Motor neuron (in vitro differentiated cells): ENCODE results near the gene SCAMP3. TPM values are rescaled to one million over a fixed set of nuclear protein-coding genes. Genes with fewer than 3 reads are reported as not detected.

Experiments
- ATAC-seq, 8 experiments: fragments of 200-7000 bp; cut with Tn5 transposase; replicated peaks in 6 of 8; 2 replicates each; pipeline ENCODE4 v1.8.0; 2021; ENCODE audit warnings: mild to moderate bottlenecking in 8 of 8, moderate library complexity in 8 of 8
- H3K27ac ChIP-seq, 2 donors: fragments of 250-450 bp; sonication (Bioruptor Pico); 2 replicates each; pipeline ENCODE4 v1.9.0; 2021; ENCODE audit warnings: antibody characterized with exemption in 2 of 2, mild to moderate bottlenecking in 2 of 2, moderate library complexity in 1 of 2
- H3K4me1 ChIP-seq, 2 donors: fragments of 250-450 bp; sonication (Bioruptor Pico); replicated peaks in 1 of 2; 2 replicates each; pipeline ENCODE4 v1.6.1; 2021; ENCODE audit warnings: antibody characterized with exemption in 2 of 2, mild to moderate bottlenecking in 2 of 2, moderate library complexity in 1 of 2
- H3K4me3 ChIP-seq, 5 donors: fragments of 250-450 bp; sonication (Bioruptor Pico); 2 replicates each; pipeline ENCODE4 v1.9.0; 2021; ENCODE audit warnings: antibody characterized with exemption in 5 of 5, mild to moderate bottlenecking in 5 of 5, moderate library complexity in 4 of 5
- WGBS, 10 experiments: fragments of 450-650 bp; shearing (Covaris generic); methylation state at CpG; one replicate each; pipeline ENCODE4 v1.0.0; 2022; 5-methylcytosine and 5-hydroxymethylcytosine counted together
- in situ Hi-C, 9 experiments: fragments of 400-800 bp; cut with MboI; loops; one replicate each; pipeline ENCODE4 v1.15.0; 2021; ENCODE audit warnings: low sequenced_read_pairs in 9 of 9, low pct_unique_long_range_greater_than_20kb in 2 of 9; ENCODE audit not compliant: unreplicated experiment in 9 of 9
- total RNA-seq, 8 experiments: library from RNA; unstranded; fragments of 300-600 nt; gene quantifications; 2 replicates each; pipeline versions ENCODE4 v1.2.3 to v1.2.4, GENCODE V29; 2022

SCAMP3 gene
- total RNA-seq, 8 experiments from 2014 or later, result 52.0 to 115 (median 80.0) TPM

DNA sequence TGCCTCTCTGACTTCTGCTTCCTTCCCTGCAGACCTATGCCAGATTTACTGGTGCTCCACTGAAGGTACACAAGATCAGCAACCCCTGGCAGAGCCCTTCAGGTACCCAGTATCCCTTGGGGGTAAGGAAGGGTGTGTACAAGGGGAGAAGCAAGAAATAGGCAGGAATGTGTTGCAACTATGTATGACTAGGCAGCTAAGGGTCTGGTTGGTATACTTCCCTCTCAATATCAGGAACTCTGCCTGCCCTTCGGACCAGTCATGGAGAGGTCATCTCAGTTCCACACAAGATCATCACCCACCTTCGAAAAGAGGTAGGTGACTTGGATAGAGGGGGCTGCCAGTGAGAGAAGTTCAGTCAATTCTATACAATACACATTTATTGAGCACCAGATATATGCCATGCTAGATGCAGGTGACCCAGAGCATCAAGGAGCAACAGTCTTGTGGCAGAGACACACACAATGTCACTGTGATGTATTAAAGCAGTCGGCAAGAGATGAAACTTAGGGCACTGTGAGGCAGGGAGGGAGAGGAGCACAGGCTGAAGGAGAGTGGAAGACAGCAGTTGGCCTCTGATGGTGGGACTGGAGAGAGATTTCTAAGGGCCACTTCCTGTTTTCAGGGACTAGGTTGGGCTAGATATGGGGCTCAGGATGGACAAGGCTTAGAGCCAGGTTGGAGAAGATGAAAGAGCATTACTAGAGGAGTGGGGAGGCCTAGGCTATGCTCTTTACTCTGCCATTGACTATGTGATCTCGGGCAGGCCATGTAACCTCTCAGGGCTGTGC, 51.7 kb downstream of the SCAMP3 start:
- no peak overlapping the region for H3K4me3 ChIP-seq
- ATAC-seq, result no peak
- in situ Hi-C loops, result no loop called here
- H3K4me1 ChIP-seq, result peaks cover 13 to 27% of the 10 kb centered on the region in 2 donors
- 60 to 100% (median 81%) methylated on average over 1 to 4 of the region's 4 CpGs; no CpG with 5 or more reads in 5 of the 10 experiments for WGBS, 10 experiments
- H3K27ac ChIP-seq, result no peak overlapping the region

DNA sequence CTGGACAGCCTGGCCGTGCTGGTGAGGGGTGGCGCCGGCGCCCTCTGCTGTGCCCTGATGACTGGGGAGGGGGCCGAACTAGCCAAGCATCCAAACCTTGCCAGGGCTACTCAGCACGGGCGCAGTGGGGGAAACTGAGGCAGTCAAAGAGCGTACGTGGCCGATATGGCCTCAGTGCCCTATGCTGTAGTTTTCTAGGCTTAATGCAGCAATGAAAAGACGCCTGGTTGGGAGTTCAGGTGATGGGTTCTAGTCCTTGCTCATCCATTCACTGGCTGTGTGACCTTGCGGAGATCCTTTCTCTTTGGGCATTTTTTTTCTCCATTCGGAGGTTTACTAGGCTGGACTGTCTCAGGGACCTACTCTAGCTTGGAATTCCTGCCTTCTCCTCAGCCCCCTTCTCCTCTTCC, 52.8 kb downstream of the SCAMP3 start:
- Histone ChIP-seq H3K27ac (peak overlapping the region; percentile 98), H3K4me3 (peak overlapping the region; percentile 55 to 85 (median 62)), H3K4me1 (peaks cover 14 to 27% of the 10 kb centered on the region in 2 donors)
- WGBS, 10 experiments, result 0 to 17% (median 4%) methylated on average over 1 to 10 of the region's 13 CpGs; no CpG with 5 or more reads in 1 of the 10 experiments
- ATAC-seq, result no peak
- in situ Hi-C loops, result no loop called here

DNA sequence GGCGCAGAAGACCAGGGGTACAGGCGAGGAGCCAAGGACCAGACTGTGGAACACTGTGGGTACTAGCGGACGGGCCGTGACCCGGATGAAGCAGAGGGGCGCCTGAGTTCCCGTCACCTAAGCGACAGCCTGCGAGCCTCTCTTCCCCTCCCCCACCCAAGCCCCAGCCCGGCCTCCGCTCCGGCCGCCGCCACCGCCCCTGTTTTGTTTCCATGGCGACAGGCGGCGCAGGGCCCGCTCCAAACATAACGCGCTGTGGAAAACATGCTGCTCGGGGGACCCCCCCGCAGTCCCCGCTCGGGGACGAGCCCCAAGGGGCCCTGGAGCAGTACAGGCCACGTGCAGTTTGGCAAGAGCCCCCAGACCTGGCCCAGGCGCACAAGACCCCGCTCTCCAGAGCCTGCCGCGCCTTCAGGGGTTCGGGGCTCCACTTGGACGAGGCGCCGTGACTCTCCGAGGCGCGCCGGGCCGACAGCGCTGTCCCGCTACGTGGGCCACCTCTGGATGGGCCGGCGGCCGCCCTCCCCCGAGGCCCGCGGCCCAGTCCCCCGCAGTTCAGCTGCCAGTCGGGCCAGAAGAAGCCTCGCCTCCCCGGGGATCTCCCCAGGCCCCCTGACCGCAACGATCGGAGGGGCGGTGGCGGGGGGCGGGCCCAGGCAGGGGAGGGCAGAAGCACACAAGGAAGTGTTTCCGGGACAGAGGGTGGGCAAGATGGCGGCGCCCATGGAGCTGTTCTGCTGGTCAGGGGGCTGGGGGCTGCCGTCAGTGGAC, 53.4 kb downstream of the SCAMP3 start, which contains the start of gene MTX1:
Gene MTX1 (plus strand): TSS at position 155 of the 771 bp plus-strand sequence. CDS start 110 bp downstream, at position 265.
- H3K4me3 ChIP-seq, result peak within 1 kb of the TSS; percentile 55 to 85 (median 62)
- H3K27ac ChIP-seq, result peak within 1 kb of the TSS; percentile 98
- H3K4me1 ChIP-seq, result peaks cover 14 to 27% of the 10 kb centered on the region in 2 donors
- WGBS, 10 experiments, result 0 to 4% (median 0%) methylated on average over 5 to 13 of the region's 64 CpGs; no CpG with 5 or more reads in 6 of the 10 experiments
- in situ Hi-C loops, result no loop called here
- peak; percentile 66 to 81 (median 75) for ATAC-seq

DNA sequence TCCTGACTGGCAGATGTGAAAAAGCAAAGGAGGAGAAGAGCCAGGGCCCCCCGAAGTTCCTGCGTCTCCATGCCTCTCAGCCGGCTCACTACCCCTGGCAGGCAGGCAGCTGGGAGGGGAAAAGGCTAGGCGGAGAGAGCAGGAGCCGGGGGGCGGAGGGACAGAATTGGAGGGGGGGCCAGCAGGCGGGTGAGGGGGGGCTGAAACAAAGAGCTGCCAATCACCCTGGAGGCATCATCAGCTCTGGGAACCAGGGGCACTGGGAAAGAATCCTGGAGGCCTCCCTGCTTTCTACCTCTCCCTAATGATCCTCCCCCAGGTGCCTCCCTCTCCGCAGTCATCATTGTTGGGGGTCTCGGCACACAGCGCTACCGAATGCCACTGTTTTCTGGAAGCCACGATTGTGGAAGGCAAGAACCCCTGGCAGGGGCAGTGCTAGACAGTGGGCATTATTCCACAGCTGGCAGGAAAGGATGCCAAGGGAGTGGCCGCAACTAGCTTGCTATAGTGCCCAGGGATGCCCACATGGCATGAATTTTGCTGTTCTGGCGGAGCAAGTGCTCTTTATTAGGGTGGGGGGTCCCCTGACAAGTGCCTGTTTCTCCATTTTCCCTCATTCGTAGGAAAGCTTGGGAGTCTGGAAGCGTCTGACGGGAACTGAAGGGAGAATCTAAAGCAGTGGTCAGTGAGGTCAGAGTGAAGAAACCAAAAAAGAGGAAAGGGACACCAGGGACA, 54.2 kb downstream of the SCAMP3 start, which contains the start of gene THBS3:
Gene THBS3 (minus strand): TSS at position 92 of the 735 bp plus-strand sequence. CDS start 21 bp downstream, at position 71.
- Histone ChIP-seq H3K4me3 (peak within 1 kb of the TSS; percentile 55 to 85 (median 62)), H3K4me1 (peaks cover 14 to 27% of the 10 kb centered on the region in 2 donors), H3K27ac (peak within 1 kb of the TSS; percentile 98)
- in situ Hi-C loops, result no loop called here
- peak in 7 of 8 experiments; percentile 0 to 18 (median 11) for ATAC-seq
- WGBS, 10 experiments, result 0 to 20% (median 2%) methylated on average over 1 to 12 of the region's 17 CpGs; no CpG with 5 or more reads in 1 of the 10 experiments

- Histone ChIP-seq H3K4me1 (peaks cover 14 to 27% of the 10 kb centered on the region in 2 donors), H3K27ac (peak overlapping the region; percentile 98), H3K4me3 (peak overlapping the region; percentile 55 to 85 (median 62))
- in situ Hi-C loops, result no loop called here
- 0 to 2% (median 0%) methylated on average over 1 to 7 of the region's 13 CpGs; no CpG with 5 or more reads in 2 of the 10 experiments for WGBS, 10 experiments
- ATAC-seq, result peak; percentile 3 to 46 (median 12)
Observed at GRCh38 chr1:155206891-155207805, 55.0 kb downstream of the SCAMP3 start.

Other genes with a start within 250 kb of the SCAMP3 start
- 1 to 10 TPM in 2 of 8 experiments, under 1 TPM in 5, not detected in 1; 0.22 to 2.8 (median 0.78) TPM for gene DCST2, start 228.6 kb downstream of the SCAMP3 start, total RNA-seq
- gene DCST1, start 228.5 kb downstream of the SCAMP3 start, total RNA-seq, result under 1 TPM in 2 of 8 experiments, not detected in 6; 0.16 to 1.00 TPM
- gene ADAM15, start 211.0 kb downstream of the SCAMP3 start, total RNA-seq, result 10 to 100 TPM; 15.7 to 76.9 (median 28.1) TPM
- gene EFNA4, start 198.6 kb downstream of the SCAMP3 start, total RNA-seq, result 10 to 100 TPM in 2 of 8 experiments, 1 to 10 TPM in 6; 5.4 to 10.9 (median 7.7) TPM
- gene EFNA3, start 183.5 kb downstream of the SCAMP3 start, total RNA-seq, result 10 to 100 TPM in 5 of 8 experiments, 1 to 10 TPM in 2, under 1 TPM in 1; 0.71 to 53.7 (median 27.8) TPM
- 10 to 100 TPM in 2 of 8 experiments, 1 to 10 TPM in 5, under 1 TPM in 1; 0.92 to 61.0 (median 1.6) TPM for gene EFNA1, start 134.5 kb downstream of the SCAMP3 start, total RNA-seq
- 10 to 100 TPM; 11.7 to 54.8 (median 18.9) TPM for gene SLC50A1, start 126.5 kb downstream of the SCAMP3 start, total RNA-seq
- gene DPM3, start 121.8 kb downstream of the SCAMP3 start, total RNA-seq, result 100 to 1,000 TPM in 4 of 8 experiments, 10 to 100 TPM in 4; 54.1 to 173 (median 119) TPM
- gene KRTCAP2, start 89.1 kb downstream of the SCAMP3 start, total RNA-seq, result 100 to 1,000 TPM; 166 to 272 (median 202) TPM
- gene TRIM46, start 88.5 kb downstream of the SCAMP3 start, total RNA-seq, result 10 to 100 TPM in 4 of 8 experiments, 1 to 10 TPM in 2, under 1 TPM in 2; 0.20 to 20.2 (median 11.4) TPM
- gene THBS3, start 54.5 kb downstream of the SCAMP3 start, total RNA-seq, result 10 to 100 TPM; 12.4 to 51.2 (median 21.0) TPM
- 10 to 100 TPM; 32.9 to 65.0 (median 44.2) TPM for gene MTX1, start 53.7 kb downstream of the SCAMP3 start, total RNA-seq
- gene ENTREP3, start 6.9 kb downstream of the SCAMP3 start, total RNA-seq, result 10 to 100 TPM in 6 of 8 experiments, 1 to 10 TPM in 2; 5.5 to 38.6 (median 22.6) TPM
- 100 to 1,000 TPM in 1 of 8 experiments, 10 to 100 TPM in 7; 25.4 to 103 (median 48.0) TPM for gene CLK2, start 11.1 kb upstream of the SCAMP3 start, total RNA-seq
- gene HCN3, start 15.1 kb upstream of the SCAMP3 start, total RNA-seq, result 10 to 100 TPM in 5 of 8 experiments, 1 to 10 TPM in 2, under 1 TPM in 1; 0.76 to 33.4 (median 12.1) TPM
- gene PKLR, start 39.1 kb upstream of the SCAMP3 start, total RNA-seq, result 1 to 10 TPM in 1 of 8 experiments, under 1 TPM in 7; 0.07 to 1.1 (median 0.17) TPM
- 100 to 1,000 TPM in 7 of 8 experiments, 10 to 100 TPM in 1; 93.5 to 448 (median 218) TPM for gene FDPS, start 46.5 kb upstream of the SCAMP3 start, total RNA-seq
- 10 to 100 TPM in 7 of 8 experiments, 1 to 10 TPM in 1; 8.4 to 92.6 (median 49.8) TPM for gene RUSC1, start 58.5 kb upstream of the SCAMP3 start, total RNA-seq